ENCODE data around the gene CNIH2. TPM values are rescaled to one million over a fixed set of nuclear protein-coding genes. Genes with fewer than 3 reads are reported as not detected.

Gene CNIH2
- total and polyA plus RNA-seq, 9 of the 15 experiments (the other 6 are each of a cell fraction or from before 2014, with no cell fraction given) = 0.26 to 0.89 (median 0.40) TPM; not detected in 4

- Histone ChIP-seq H3K4me1 (replicated peaks in 1 of 2; ENCODE audit: control insufficient read depth in 2 of 2, insufficient read depth in 2 of 2, low read length in 2 of 2) (peaks cover 6 to 60% of the 10 kb centered on the region in 2 experiments), H2AFZ (ENCODE audit: low read depth, low read length) (no peak within 1 kb of the TSS), H3K4me3 (no peak within 1 kb of the TSS), H3K79me2 (ENCODE audit: control insufficient read depth, insufficient read depth, low read length) (no peaks in the 10 kb centered on the region), H3K9ac (ENCODE audit: insufficient read depth in 1 of 2, low read depth in 2 of 2, low read length in 2 of 2) (peak within 1 kb of the TSS in 1 of 2 experiments; percentile 50; a peak in 2 of 4 replicates), H3K9me1 (ENCODE audit: control insufficient read depth, insufficient read depth, low read length) (no peaks in the 10 kb centered on the region), H4K20me1 (replicated peaks; ENCODE audit: control insufficient read depth, insufficient read depth, low read length) (no peaks in the 10 kb centered on the region), H3K9me3 (replicated peaks; ENCODE audit: control insufficient read depth, insufficient read depth, low read depth, low read length) (no peaks in the 10 kb centered on the region), H3K4me2 (ENCODE audit: insufficient read depth, low read length) (no peak within 1 kb of the TSS), H3K36me3 (ENCODE audit: control insufficient read depth, insufficient read depth, low read length) (no peaks in the 10 kb centered on the region), H3K27me3 (ENCODE audit: control insufficient read depth in 2 of 2, insufficient read depth in 2 of 2, low read length in 2 of 2) (no peaks in the 10 kb centered on the region), H3K27ac (ENCODE audit: extremely low read depth, low read depth, low read length) (no peak within 1 kb of the TSS)
- ChIA-PET CTCF (ENCODE audit: low intra/inter-chr PET ratio) (no interaction called here), POLR2A (interaction anchor here (0.6 kb wide), 1 partner anchor 76 kb away, joined by 3 read pairs; no protein-coding TSS in a partner anchor)
- in situ Hi-C loops (cut with MboI) (no loop called here), intact Hi-C loops (cut with micrococcal nuclease) (no loop called here)
- no TSS peak for BruUV-seq (replicated peaks)
- 71% methylated on average over 19 of the region's 29 CpGs for WGBS (ENCODE audit: insufficient coverage, low coverage, missing lambda C conversion rate)
- FAIRE-seq (no peak), DNase-seq (ENCODE audit: extremely low read depth in 1 of 4, low spot score in 3 of 4) (no peak), ATAC-seq (no peak)
- TF ChIP-seq TOE1 (IDR thresholded peaks at IDR 0.05; ENCODE audit: borderline replicate concordance) (no peak), TOE1 (CRISPR knock-in tag; IDR thresholded peaks at IDR 0.05; ENCODE audit: borderline replicate concordance, low read depth) (no peak), ATF1 (CRISPR knock-in tag; IDR thresholded peaks at IDR 0.05) (no peak), ATF1 (tag; IDR thresholded peaks at IDR 0.05) (no peak), FUS (optimal IDR thresholded peaks at IDR 0.05; ENCODE audit: low read depth, low read length) (no peak), PKNOX1 (IDR thresholded peaks at IDR 0.05) (no peak), CREBBP (IDR thresholded peaks at IDR 0.05; ENCODE audit: low read depth, low read length) (no peak)
Observed at GRCh38 chr11:66316849-66317251, 38.9 kb downstream of the CNIH2 start, which contains the start of gene CD248. Gene CD248 (minus strand): TSS chr11:66317044. CDS start chr11:66317027, 17 bp downstream.

Data from K562 (cell line).